ENCODE measurements around the gene NLK.

Gene NLK

GRCh38 chr17:28041068-28041843 lies 1.2 kb upstream of the NLK start:
- peak; percentile 99 for DNase-seq

GRCh38 chr17:28041844-28042656 lies 427 bp upstream of the NLK start:
- no peak for DNase-seq

DNA sequence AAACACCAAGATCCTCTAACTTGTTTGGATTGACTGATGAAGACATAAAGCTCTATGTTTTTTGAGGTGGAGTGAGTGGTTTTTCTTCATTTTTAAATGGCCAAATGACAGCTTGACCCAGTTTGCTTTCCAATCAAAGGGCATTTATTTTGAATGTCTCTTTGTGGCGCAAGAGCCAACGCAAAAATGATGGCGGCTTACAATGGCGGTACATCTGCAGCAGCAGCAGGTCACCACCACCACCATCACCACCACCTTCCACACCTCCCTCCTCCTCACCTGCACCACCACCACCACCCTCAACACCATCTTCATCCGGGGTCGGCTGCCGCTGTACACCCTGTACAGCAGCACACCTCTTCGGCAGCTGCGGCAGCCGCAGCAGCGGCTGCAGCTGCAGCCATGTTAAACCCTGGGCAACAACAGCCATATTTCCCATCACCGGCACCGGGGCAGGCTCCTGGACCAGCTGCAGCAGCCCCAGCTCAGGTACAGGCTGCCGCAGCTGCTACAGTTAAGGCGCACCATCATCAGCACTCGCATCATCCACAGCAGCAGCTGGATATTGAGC lies 329 bp downstream of the NLK start:
- no peak for DNase-seq

DNA sequence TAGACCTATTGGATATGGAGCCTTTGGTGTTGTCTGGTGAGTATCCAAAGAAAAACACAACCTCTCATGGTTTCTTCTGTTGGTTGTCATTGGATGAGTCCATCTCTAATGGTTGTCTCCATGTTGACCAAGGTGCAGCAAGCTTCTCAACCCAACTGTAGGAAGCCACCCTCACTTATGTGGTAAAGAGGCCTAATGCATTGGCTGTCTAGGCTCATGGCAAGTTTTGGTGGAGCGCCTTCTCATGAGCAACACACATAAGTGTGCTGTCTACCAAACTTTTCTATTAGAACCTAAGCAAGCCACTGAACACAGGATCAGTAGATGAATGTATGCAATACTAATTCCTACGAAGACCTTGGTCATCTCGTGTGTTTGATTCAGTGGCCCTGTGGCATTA lies 819 bp downstream of the NLK start:
- DNase-seq, result no peak

- no peak for DNase-seq
Measured at GRCh38 chr17:28043741-28044140, 1.3 kb downstream of the NLK start.

DNA sequence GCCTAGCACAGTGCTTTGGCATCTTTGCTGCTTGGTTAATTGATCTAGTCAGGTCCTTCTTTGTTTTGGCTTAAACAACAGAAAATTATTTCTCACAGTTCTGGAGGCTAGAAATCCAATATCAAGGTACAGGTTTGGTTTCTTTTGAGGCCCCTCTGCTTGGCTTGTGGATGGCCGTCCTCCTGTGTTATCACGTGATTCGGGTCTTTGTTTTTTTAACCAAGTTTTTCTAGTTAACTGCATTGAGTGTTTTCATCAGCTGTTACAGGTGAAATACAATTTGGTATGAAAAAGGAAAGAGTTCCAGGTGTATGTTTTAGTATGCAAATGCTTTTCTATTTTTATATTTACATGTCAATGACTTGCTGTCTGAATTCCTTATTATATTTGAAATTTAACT lies 2.8 kb downstream of the NLK start:
- DNase-seq, result no peak

GRCh38 chr17:28046034-28046825 lies 3.8 kb downstream of the NLK start:
- peak; percentile 64 for DNase-seq

DNA sequence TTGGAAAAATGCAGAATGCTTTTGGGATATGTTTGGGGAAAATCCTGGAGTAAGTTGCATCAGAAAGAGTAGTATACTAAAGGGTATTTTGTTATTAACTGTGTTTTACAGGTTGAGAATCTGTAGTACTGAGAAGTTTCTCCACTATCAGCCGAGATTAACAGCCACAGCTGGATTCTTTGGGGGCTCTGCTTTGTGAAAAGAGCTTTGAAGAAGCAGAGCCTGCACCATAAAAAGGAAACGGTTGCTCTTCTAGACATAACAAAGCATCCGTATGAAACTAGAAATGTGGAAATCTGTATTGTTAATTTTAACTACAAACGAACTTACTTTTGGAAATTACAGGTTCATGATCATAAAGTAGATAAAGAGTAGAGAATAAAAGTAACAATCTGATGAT lies 5.3 kb downstream of the NLK start:
- DNase-seq, result no peak

DNA sequence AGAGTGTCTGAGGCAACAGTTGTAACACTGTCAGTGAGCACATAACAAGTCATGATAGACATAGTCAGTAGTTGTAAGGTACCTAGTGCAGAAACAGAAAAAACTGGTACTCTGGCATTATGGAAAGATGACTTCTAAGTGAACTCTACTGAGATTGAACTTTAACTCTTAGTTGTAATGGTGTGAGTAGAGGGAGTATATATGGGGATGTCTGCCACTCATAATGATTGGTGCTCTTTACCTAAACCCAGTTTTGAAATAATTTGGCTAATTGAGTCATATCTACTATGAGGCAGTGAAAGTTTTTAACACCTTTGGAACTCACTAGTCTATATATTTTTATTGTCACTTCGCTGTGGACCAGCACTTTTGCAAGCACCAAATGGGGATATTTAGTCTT lies 6.6 kb downstream of the NLK start:
- no peak for DNase-seq

DNA sequence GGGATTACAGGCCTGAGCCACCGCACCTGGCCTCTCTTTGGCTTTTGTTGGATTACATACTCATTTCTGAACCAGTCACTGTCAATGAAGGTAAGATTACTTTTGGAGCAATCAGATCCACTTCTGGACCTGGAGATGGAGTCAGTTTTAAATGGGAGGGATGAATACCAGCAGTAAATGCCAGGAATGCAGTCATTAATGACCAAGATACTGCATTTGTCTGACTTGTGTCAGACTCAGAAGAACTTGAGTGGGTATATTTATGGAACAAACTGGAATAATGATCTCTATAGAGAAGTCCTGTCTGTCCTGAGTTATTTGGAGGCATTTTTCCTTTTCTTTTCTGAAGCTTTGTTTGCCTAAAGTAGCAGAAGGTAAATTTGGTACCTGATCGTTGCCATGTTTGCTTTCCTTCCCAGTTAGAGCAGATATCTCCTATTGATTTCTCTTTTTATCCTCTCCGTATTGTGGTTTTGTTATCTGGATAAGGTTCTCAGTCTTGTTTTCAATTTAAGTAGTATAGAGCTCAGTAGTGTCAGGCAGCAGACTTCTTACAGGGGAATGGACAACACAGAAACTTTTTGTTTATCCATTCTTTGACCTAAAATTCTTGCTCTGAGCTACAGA lies 10.7 kb downstream of the NLK start:
- no peak for DNase-seq

DNA sequence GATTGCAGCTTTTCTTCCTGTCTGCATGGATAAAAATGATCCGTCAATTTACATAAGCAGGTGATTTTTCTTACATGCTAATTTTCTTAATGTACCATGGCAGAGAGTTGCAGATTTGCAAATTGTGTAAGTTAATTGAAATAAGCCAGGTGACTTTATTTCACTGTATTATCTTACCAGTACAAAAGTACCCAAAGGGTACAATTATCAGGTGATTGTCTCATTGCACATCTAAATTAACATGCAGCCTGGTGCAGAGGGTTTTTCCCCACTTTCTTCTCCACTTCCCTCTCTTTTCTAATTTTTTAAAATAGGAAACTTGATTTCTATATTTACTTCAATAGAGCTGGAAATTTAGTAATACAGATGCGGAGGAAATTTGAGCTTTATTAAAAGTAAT lies 11.2 kb downstream of the NLK start:
- DNase-seq, result no peak

DNA sequence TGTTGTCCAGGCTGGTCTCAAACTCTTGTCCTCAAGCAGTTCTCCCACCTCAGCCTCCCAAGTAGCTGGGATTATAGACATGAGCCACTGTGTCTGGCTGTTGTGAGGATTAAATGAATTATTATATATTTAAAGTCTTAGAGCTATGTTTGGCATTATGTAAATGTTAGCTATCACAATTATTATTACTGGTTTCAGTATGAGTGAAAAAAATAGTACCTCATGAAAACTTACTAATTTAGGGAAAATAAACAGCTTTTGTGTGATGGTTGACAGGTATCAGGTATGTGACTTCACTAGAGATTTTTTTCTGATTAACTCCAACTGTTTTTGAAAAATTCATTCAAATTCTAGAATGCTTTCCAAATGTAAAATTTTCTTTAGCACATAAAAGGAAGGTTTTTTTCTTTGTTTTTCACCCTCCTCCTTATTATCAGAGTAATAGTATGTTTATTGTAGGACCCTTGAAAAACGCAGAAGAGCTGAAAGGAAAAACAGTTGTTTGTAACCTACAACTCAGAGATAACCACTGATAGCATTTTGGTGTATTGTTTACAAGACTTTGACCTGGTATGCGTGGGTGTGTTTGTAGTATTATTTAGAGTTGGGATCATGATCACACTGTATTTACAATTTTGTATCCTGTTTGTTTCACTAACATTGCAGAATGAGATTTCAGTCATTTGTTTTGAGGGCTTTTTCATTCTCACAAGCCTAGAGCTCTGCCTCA lies 13.2 kb downstream of the NLK start:
- DNase-seq, result no peak

DNA sequence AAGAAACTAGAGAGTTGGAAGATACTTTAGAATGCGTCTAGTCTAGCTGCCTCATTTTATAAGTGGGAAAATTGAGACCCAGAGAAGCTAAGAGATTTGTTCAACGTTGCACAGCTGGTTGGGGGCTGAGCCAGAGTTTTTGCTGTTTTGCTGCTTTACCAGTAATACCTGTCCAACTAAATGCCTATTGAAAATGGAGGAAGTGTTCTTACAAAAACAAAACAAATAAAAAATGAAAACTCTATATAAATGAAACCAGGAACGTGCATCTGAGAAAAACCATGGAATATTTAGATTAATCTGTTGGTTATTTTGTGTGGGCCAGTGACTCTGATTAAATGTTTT lies 13.8 kb downstream of the NLK start:
- no peak for DNase-seq

- peak; percentile 73 for DNase-seq
Measured at GRCh38 chr17:28057731-28058246, 15.3 kb downstream of the NLK start.

DNA sequence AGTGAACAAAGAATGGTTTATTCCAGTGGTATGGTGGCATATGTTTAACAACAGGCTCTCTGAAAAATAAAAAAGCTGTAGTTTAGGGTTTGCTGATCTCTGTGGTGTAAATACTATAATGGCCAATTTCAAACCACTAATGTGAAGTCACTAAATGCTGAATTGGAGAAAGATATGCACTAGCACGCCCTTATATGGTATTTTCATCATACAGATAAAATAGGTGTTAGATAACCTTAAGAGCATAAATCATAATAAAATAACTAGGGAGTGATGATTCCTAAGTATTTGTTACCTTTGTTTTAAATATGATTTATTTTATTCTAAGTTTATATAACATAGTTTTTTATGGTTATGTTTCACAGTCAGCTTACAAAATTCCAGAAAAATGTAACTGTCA lies 17.2 kb downstream of the NLK start:
- DNase-seq, result no peak

DNA sequence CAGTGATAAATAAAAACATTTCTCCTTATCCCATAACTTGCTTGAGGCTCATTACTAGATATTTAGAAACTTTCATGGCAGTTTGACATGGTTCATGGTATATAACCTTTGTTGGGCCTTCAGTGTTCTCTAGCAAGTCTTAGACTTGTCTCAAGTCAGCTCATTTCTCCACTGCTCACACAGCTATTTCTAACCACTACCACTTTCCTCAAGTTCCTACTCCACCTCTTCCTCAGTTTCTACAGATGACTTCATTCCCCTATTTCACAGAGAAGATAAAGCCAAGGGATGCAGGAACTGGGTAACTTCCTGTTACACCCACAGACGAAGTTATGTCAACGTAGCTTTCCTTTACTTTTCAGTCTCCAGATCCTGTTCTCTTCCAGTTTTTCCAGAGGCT lies 23.2 kb downstream of the NLK start:
- DNase-seq, result no peak

GRCh38 chr17:28069061-28069460 lies 26.6 kb downstream of the NLK start:
- no peak for DNase-seq

DNA sequence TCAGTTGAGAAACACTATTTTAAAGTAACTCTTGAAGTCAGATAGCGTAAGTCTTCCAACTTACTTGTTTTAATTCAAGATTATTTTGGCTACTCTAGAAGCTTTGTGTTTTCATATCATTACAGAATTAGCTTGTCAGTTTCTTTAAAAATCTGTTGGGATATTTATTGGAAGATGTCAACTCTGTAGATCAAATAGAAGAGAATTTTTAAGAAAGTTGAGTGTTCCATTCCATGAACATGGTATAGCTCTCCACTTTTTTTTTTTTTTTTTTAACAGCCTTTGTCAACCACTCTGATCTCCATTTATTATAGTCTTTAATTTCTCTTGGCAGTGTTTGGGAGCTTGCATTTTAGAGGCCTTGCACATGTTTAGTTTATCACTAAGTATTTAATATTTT lies 28.7 kb downstream of the NLK start:
- DNase-seq, result no peak

DNA sequence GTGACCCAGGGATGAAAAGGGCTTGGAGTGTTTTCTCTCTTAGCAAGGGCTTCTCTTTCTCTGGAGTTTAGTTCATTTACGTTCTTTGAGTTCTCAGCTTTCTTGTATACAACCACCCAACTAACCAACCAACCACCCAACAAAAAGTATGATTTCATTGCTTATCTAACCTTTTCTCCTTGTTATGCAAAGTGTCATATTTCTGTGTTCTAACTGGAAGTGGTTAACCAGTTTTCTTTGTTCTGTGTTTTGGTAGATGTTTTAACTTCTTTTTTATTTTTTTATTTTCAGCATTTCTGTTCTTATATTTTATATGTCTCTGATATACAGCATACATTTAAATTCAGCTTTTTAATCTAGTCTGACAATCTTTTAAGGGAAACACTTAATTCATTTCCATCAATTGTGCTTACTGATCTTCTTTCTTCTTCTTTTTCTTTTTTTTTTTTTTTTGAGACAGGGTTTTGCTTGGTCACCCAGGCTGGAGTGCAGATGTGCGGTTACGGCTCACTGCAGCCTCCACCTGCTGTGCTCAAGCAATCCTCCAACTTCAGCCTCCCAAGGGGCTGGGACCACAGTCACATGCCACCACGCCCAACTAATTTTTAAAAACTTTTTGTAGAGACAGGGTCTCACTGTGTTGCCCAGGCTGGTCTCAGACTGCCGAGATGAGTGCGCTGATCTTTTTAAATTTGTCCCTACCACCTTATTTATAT lies 29.6 kb downstream of the NLK start:
- DNase-seq, result no peak

DNA sequence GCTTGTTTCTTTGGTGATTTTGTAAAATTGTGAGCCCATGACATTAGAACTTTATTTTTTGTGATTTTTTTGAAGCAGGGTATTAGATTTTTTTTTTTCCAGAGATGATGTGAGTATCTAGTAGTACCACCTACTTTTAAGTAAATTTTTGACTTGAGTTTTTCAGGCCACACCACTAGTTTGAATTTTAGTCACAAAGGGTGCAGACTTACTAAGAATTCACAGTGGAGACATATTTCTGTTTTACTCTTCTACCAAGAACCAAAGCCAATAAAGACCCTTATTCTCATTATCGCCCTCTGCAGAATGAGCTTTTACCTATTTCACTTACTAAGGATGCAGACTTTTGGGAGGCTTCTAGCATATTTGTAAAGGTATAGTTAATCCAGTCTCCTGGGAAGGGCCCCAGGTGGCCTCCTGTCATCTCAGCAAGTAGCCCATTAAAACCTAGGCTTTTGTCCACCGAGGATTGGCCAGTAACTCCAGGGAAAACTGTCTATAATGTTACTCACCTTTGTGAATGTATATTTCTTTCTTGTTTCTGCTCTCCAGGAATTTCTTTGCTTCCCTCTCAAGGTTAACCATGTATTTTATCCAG lies 30.6 kb downstream of the NLK start:
- DNase-seq, result peak; percentile 32

DNA sequence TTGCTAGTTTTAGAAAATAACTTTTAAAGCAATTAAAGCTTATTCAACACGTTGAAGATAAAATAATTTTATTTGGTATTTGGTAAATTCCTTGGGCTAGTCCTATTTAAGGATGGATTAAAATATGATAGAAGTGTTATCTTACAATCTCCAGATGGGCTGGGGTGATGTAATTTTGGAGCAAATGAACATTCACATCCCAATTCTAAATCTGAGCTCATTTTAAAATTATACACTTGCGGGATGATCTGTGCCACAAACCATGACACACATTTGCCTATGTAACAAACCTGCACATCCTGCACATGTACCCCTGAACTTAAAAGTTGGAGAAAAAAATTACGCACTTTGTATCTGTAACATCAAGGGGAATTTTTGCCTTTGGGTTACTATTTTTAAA lies 31.5 kb downstream of the NLK start:
- no peak for DNase-seq
